ENCODE data around the gene RNF175.

RNF175 gene

GRCh38 chr4:153705743-153706468 lies 53.9 kb downstream of the RNF175 start:
- Histone ChIP-seq H3K4me1 (ENCODE audit: control insufficient read depth in 1 of 2, insufficient read depth in 1 of 2, low read depth in 1 of 2, low read length in 1 of 2) (peaks cover 15 to 28% of the 10 kb centered on the region in 2 experiments), H3K4me3 (ENCODE audit: low read depth in 1 of 2, low read length in 1 of 2) (peak overlapping the region in 1 of 2 experiments; percentile 25), H3K36me3 (peaks cover 78% of the 10 kb centered on the region), H3K27ac (peak overlapping the region; percentile 68), H3K9me3 (no peaks in the 10 kb centered on the region), H3K27me3 (no peaks in the 10 kb centered on the region)
- TF ChIP-seq, protein P1, sequence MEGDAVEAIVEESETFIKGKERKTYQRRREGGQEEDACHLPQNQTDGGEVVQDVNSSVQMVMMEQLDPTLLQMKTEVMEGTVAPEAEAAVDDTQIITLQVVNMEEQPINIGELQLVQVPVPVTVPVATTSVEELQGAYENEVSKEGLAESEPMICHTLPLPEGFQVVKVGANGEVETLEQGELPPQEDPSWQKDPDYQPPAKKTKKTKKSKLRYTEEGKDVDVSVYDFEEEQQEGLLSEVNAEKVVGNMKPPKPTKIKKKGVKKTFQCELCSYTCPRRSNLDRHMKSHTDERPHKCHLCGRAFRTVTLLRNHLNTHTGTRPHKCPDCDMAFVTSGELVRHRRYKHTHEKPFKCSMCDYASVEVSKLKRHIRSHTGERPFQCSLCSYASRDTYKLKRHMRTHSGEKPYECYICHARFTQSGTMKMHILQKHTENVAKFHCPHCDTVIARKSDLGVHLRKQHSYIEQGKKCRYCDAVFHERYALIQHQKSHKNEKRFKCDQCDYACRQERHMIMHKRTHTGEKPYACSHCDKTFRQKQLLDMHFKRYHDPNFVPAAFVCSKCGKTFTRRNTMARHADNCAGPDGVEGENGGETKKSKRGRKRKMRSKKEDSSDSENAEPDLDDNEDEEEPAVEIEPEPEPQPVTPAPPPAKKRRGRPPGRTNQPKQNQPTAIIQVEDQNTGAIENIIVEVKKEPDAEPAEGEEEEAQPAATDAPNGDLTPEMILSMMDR (IDR thresholded peaks at IDR 0.05): no peak

DNA sequence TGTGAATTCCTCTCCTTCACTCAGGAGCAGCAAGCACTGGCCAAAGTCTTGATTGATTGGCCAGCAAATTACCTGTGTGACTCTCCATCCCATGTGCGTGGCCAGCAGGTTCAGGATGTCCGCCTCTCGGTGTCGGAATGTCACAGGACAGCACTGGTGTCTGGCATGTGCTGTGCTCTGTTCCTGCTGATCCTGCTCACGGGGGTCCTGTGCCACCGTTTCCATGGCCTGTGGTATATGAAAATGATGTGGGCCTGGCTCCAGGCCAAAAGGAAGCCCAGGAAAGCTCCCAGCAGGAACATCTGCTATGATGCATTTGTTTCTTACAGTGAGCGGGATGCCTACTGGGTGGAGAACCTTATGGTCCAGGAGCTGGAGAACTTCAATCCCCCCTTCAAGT lies 55.3 kb downstream of the RNF175 start:
- Histone ChIP-seq H3K4me3 (ENCODE audit: low read depth in 1 of 2, low read length in 1 of 2) (no peak overlapping the region), H3K4me1 (ENCODE audit: control insufficient read depth in 1 of 2, insufficient read depth in 1 of 2, low read depth in 1 of 2, low read length in 1 of 2) (peaks cover 15 to 28% of the 10 kb centered on the region in 2 experiments), H3K27me3 (no peaks in the 10 kb centered on the region), H3K9me3 (no peaks in the 10 kb centered on the region), H3K27ac (no peak overlapping the region), H3K36me3 (peaks cover 85% of the 10 kb centered on the region)
- TF ChIP-seq, protein P1 (IDR thresholded peaks at IDR 0.05): no peak

GRCh38 chr4:153684971-153685371 lies 74.9 kb downstream of the RNF175 start:
- H3K4me3 ChIP-seq (ENCODE audit: low read depth in 1 of 2, low read length in 1 of 2): peak overlapping the region; percentile 96 to 98
- peaks cover 30% of the 10 kb centered on the region for H3K36me3 ChIP-seq
- H3K27ac ChIP-seq: peak overlapping the region; percentile 98
- peaks cover 7% of the 10 kb centered on the region for H3K9me3 ChIP-seq
- H3K27me3 ChIP-seq: no peaks in the 10 kb centered on the region
- TF ChIP-seq, protein P1 (IDR thresholded peaks at IDR 0.05): no peak
- H3K4me1 ChIP-seq (ENCODE audit: control insufficient read depth in 1 of 2, insufficient read depth in 1 of 2, low read depth in 1 of 2, low read length in 1 of 2): peaks cover 30 to 38% of the 10 kb centered on the region in 2 experiments

DNA sequence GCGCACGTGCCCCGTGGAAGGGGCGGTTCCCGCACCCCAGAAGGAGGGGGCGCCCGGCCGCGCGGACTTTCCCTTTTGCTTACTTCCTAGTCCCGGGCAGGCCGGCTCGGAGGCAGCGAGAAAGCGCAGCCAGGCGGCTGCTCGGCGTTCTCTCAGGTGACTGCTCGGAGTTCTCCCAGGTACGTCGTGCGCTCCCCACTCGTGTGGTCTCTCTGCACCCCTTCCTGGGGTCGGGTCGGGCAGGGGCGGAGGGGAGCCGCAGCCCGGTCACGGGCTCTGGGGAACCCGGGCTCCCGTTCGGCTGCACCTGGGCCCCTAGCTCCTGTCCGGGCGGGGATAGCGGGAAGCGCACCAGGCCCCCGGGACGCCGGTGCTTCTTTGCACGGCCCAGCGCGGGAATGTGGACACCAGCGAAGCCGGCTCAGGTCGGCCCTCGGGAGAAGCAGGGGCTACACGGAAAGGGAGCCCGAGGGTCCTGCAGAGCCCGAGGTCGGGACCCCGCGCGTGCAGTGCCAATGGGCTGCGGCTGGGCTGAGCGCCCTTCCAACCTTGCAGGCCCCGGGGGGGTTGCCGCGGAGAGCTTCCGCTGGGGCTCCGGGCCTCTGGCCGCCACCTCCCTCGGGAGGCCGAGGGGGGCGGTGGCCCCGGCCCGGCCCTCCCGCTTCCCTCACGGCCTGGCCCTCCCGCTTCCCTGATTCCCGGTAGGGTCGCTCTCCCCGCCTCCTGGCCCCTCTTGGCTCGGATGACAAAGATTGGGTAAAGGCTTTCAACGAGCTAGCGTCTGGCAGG lies 75.4 kb downstream of the RNF175 start, which contains the start of gene TLR2:
Gene TLR2, plus strand, starts transcription at position 99 of the 789 bp plus-strand sequence. CDS start 18,628 bp downstream, outside the sequence.
- H3K4me3 ChIP-seq (ENCODE audit: low read depth in 1 of 2, low read length in 1 of 2): peak within 1 kb of the TSS; percentile 96 to 98
- H3K9me3 ChIP-seq: peaks cover 7% of the 10 kb centered on the region
- peaks cover 25% of the 10 kb centered on the region for H3K36me3 ChIP-seq
- no peaks in the 10 kb centered on the region for H3K27me3 ChIP-seq
- H3K27ac ChIP-seq: peak within 1 kb of the TSS; percentile 98
- TF ChIP-seq, protein P1 (IDR thresholded peaks at IDR 0.05): peak; percentile 76
- peaks cover 36 to 42% of the 10 kb centered on the region in 2 experiments for H3K4me1 ChIP-seq (ENCODE audit: control insufficient read depth in 1 of 2, insufficient read depth in 1 of 2, low read depth in 1 of 2, low read length in 1 of 2)

GRCh38 chr4:153683763-153684181 lies 76.1 kb downstream of the RNF175 start:
- Histone ChIP-seq H3K9me3 (peaks cover 6% of the 10 kb centered on the region), H3K36me3 (peaks cover 18% of the 10 kb centered on the region), H3K4me3 (ENCODE audit: low read depth in 1 of 2, low read length in 1 of 2) (peak overlapping the region; percentile 96 to 98), H3K27me3 (no peaks in the 10 kb centered on the region), H3K4me1 (ENCODE audit: control insufficient read depth in 1 of 2, insufficient read depth in 1 of 2, low read depth in 1 of 2, low read length in 1 of 2) (peaks cover 36 to 42% of the 10 kb centered on the region in 2 experiments), H3K27ac (peak overlapping the region; percentile 98)
- TF ChIP-seq, protein P1 (IDR thresholded peaks at IDR 0.05): no peak
